NCI-H2081 treated with DMSO at 0.1 percent for 48 hours (cell line): ENCODE data around the gene IMPA2.
"Not testable (repeated sequence)": the region's sequence is repeated elsewhere in the genome, so short reads cannot be mapped to it uniquely, and the experiment has no call there.

Experiments used
- DNase-seq: peaks from one replicate; lab custom pipeline; 2025; lab: John Stamatoyannopoulos, UW

Gene IMPA2

DNA sequence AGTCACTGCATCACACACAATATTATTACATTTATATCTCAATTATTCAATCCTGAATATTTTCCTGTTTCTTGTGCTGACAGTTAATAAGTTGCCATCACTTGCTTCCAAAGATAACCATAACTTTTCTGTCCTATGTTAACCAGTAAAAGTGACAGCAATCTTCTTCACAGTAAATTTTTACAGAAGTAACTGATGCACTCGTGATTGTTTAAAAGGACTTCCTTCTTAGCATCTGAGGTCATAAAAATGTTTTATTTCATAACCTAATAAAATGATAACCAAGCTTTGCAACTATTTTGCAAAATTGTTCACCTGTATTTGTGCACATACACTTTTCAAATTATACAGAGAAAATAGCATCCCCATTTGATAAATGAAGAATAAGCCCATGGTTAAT is 91.7 kb downstream of the IMPA2 start:
- DNase-seq, result no peak

DNA sequence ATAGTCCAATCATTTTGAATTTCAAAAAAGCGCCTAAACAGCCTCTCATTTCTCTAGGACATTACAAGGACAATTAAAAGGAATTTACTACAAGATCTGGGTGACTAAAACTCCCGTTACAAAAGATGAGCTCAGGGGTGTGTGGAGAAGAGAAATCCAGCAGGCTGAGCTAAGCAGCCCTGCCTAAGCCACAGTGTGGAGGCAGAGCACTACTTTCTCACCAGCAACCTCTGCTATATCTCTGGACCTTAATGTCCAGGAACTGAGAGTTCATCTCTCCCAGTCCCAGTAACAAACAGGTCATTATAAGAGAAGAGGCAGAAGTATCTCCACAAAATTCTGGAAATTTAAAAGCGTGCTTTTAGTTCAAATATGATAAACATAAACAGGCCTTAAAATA is 93.4 kb downstream of the IMPA2 start:
- DNase-seq, result no peak

DNA sequence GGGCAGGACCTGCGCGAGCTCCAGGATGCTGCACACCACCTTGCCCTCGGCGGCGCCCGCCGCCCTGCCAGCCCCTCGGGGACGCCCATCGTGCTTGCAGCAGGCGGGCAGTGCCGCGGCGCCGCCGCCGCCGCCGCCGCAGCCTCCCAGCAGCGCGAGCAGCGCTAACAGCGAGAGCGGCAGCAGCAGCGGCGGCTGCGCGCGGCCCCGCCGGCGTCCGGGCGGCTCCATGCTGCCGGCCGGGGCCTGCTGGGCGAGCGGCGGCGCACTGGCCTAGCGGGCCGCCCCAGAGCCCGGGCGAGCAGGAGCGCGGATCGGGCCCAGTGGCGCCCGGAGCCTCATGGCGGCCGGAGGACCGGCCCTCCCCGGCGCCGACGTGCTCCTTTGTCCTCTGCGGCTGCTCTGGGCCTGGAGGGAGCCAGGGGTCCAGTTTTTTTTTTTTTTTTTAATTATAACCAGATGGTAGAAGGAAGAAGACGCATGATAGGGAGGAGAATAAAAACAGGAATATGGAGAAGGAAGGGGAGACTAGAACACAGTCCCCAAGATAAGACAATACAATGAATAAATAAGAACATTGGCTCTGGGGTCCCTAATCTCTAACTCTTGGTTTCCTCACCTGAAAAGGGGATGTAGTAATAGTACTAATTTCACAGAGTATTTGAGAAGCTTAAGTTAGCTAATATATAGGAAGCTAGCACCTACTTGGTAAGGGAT is 95.3 kb downstream of the IMPA2 start:
- DNase-seq, result no peak

DNA sequence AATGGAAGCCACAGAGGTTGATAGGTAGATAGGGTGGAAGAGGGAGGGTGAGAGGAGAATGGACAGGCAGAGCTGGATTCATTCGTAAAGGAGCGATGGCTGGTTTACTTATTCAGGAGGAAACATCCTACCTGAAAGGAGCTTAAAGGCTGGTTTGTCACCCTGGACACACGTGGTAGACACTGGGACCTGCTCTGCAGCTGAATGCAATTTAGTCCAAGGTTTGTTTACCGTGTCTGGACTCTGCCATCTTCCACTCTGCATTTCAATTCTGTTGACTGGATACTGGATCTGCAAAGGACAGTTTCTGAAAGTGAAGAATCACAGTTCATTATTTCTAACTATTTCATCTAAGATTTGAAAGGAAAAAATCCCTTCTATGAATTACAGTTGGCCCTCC is 96.7 kb downstream of the IMPA2 start:
- DNase-seq, result not testable (repeated sequence)

DNA sequence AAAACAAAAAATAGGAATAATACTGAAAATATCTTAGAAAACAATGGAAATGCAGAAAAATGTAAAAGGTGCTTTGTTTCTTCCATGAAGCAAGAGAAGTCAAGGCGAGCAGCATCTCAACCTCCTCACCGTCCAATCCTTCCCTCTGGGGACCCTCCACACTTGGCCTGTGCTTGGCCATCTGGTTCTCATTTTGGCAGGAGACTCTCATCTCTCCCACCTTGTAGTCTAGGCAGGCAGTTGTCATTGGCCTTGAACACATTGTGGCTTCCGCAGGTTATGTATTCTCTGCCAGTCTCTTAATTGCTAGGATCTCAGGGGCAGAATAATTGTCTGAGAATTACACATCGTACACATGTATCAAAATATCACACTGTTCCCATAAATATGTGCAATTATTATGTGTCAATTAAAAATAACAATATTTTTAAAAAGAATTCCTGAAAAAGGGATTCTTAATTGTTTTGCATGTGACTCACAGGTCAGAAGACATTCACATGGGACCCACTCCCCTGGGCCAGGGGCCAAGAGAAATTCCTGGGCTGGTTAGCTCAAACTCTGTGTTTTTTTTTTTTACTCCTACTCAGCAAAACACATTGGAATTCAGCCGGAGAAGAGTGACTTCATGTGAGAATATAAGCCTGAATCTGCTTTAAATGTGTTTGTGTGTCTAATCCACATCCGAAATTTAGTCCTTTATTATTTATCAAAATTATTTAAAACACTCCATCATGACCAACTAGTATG is 98.4 kb downstream of the IMPA2 start:
- DNase-seq, result no peak
